Stimulated activated CD8-positive, alpha-beta memory T cell treated with anti-CD3 and anti-CD28 coated beads, Interleukin-7, amount 100 ng/mL, for 4 hours (primary cell): ENCODE results near the gene SETD3.

Experiments
- DNase-seq, 2 donors: peaks; one replicate each; pipeline ENCODE4 v3.0.0-alpha.2; 2020; ENCODE audit warnings: low read depth in 2 of 2

SETD3 gene

GRCh38 chr14:99460793-99461192 lies 19.9 kb downstream of the SETD3 start:
- DNase-seq: no peak

- DNase-seq: no peak
Observed at GRCh38 chr14:99459481-99460100, 21.1 kb downstream of the SETD3 start.

- DNase-seq: no peak
Observed at GRCh38 chr14:99454246-99454645, 26.4 kb downstream of the SETD3 start.

GRCh38 chr14:99452968-99453367 lies 27.7 kb downstream of the SETD3 start:
- no peak for DNase-seq

GRCh38 chr14:99451234-99451633 lies 29.4 kb downstream of the SETD3 start:
- no peak for DNase-seq

GRCh38 chr14:99450266-99450665 lies 30.4 kb downstream of the SETD3 start:
- no peak for DNase-seq

GRCh38 chr14:99447739-99448138 lies 32.9 kb downstream of the SETD3 start:
- no peak for DNase-seq

- no peak for DNase-seq
Observed at GRCh38 chr14:99445931-99446330, 34.7 kb downstream of the SETD3 start.

GRCh38 chr14:99441918-99442317 lies 38.7 kb downstream of the SETD3 start:
- no peak for DNase-seq

- DNase-seq: no peak
Observed at GRCh38 chr14:99441157-99441870, 39.3 kb downstream of the SETD3 start.

- no peak for DNase-seq
Observed at GRCh38 chr14:99440278-99440677, 40.4 kb downstream of the SETD3 start.

- DNase-seq: no peak
Observed at GRCh38 chr14:99437706-99438105, 43.0 kb downstream of the SETD3 start.

- no peak for DNase-seq
Observed at GRCh38 chr14:99436247-99437180, 44.1 kb downstream of the SETD3 start.

- DNase-seq: no peak
Observed at GRCh38 chr14:99435327-99435726, 45.3 kb downstream of the SETD3 start.

- no peak for DNase-seq
Observed at GRCh38 chr14:99432485-99432884, 48.2 kb downstream of the SETD3 start.

- no peak for DNase-seq
Observed at GRCh38 chr14:99431986-99432385, 48.7 kb downstream of the SETD3 start.

GRCh38 chr14:99430491-99430890 lies 50.2 kb downstream of the SETD3 start:
- no peak for DNase-seq

- DNase-seq: no peak
Observed at GRCh38 chr14:99427632-99428300, 52.9 kb downstream of the SETD3 start.

- no peak for DNase-seq
Observed at GRCh38 chr14:99426813-99427346, 53.8 kb downstream of the SETD3 start.

- no peak for DNase-seq
Observed at GRCh38 chr14:99426265-99426664, 54.4 kb downstream of the SETD3 start.

- DNase-seq: no peak
Observed at GRCh38 chr14:99425272-99425681, 55.4 kb downstream of the SETD3 start.
